Activated T-cell treated with anti-CD3 and anti-CD28 coated beads, Interleukin-2, amount 50 U/mL, for 24 hours (primary cell): ENCODE data around the gene BRCA2.

Source experiments
- DNase-seq: peaks from one replicate; pipeline ENCODE4 v3.0.0-alpha.2; 2020
- H3K27ac Mint-ChIP-seq: 2 replicates; pipeline ENCODE4 v1.8.0; 2020; ENCODE audit warnings: mild to moderate bottlenecking, mixed read lengths
- H3K27me3 Mint-ChIP-seq: 2 replicates; pipeline ENCODE4 v1.8.0; 2020; ENCODE audit warnings: mixed read lengths
- H3K36me3 Mint-ChIP-seq: 2 replicates; pipeline ENCODE4 v1.8.0; 2020; ENCODE audit warnings: low read depth, mixed read lengths
- H3K4me1 Mint-ChIP-seq: 2 replicates; pipeline ENCODE4 v1.8.0; 2020; ENCODE audit warnings: low read depth, mixed read lengths
- H3K4me3 Mint-ChIP-seq: 2 replicates; pipeline ENCODE4 v1.8.0; 2020; ENCODE audit warnings: mild to moderate bottlenecking, moderate library complexity, mixed read lengths
- H3K9me3 Mint-ChIP-seq: 2 replicates; pipeline ENCODE4 v1.8.0; 2020; ENCODE audit warnings: mixed read lengths

Gene BRCA2

DNA sequence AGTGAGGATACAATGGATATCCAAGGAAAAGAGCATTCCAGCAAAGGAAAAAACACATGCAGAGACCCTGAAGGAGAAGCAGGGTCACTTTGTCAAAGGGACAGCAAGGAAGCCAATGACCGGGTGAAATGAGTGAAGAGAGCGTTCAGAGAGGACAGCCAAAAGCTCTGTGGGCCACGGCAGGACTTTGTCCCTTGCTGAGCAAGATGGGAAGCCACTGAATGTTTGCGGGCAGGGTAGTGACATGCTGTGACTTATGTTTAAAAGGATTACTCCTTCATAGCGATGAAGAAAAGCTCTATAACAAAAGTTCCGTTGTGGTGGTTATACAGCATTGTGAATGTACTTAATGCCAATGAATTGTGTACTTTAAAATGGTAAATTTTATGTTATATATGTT lies 16.6 kb upstream of the BRCA2 start:
- no peak for DNase-seq
- peaks cover 13% of the 10 kb centered on the region for H3K27me3 Mint-ChIP-seq
- H3K27ac Mint-ChIP-seq: no peak overlapping the region
- H3K36me3 Mint-ChIP-seq: no peaks in the 10 kb centered on the region
- peaks cover 14% of the 10 kb centered on the region for H3K4me1 Mint-ChIP-seq
- no peak overlapping the region for H3K4me3 Mint-ChIP-seq
- no peaks in the 10 kb centered on the region for H3K9me3 Mint-ChIP-seq

DNA sequence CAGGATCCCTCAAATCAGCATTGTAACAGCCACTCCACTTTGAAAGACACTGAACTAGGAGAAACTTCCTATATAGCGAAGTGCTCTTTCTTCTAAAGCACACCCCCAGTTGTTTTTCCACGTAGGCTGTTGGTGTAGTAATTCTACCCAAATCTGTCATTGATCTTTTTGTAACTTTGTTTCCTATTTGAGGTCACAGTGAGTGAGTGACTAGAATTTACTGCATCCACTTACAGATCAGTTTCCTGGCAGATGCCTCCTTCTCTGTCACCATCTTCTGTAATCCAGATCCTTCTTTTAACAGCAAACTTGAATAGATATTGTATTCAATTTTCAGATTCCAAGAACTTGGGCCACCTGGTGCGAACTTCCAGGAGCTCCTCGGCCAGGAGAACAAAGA lies 15.4 kb upstream of the BRCA2 start:
- peaks cover 11% of the 10 kb centered on the region for H3K27me3 Mint-ChIP-seq
- H3K9me3 Mint-ChIP-seq: no peaks in the 10 kb centered on the region
- DNase-seq: no peak
- H3K4me1 Mint-ChIP-seq: peaks cover 14% of the 10 kb centered on the region
- peak overlapping the region; percentile 44 for H3K27ac Mint-ChIP-seq
- no peaks in the 10 kb centered on the region for H3K36me3 Mint-ChIP-seq
- no peak overlapping the region for H3K4me3 Mint-ChIP-seq

DNA sequence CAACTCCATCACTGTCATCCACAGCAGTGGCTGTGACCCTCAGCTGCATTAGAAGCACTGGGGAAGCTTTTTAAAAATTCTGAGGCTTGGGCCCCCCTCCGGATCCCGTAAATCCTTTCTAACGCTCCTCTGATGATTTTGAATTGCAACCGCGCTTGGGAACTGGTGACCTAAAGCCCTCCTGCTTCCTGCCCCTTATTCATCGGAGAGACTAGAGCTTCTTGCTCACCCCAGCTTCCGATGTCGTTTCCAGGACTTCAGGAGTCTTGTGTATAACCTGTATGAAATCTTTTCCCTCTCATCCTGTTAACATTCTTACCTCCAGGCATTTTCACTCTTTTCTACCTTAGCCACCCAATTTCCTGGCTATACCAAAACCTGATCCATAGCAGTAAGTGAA lies 14.9 kb upstream of the BRCA2 start:
- H3K27ac Mint-ChIP-seq: no peak overlapping the region
- no peaks in the 10 kb centered on the region for H3K9me3 Mint-ChIP-seq
- H3K36me3 Mint-ChIP-seq: no peaks in the 10 kb centered on the region
- no peak overlapping the region for H3K4me3 Mint-ChIP-seq
- H3K27me3 Mint-ChIP-seq: peaks cover 11% of the 10 kb centered on the region
- no peak for DNase-seq
- peaks cover 14% of the 10 kb centered on the region for H3K4me1 Mint-ChIP-seq

- Mint-ChIP-seq H3K27me3 (peaks cover 9% of the 10 kb centered on the region), H3K36me3 (no peaks in the 10 kb centered on the region), H3K27ac (no peak overlapping the region), H3K4me1 (peaks cover 14% of the 10 kb centered on the region), H3K9me3 (no peaks in the 10 kb centered on the region), H3K4me3 (no peak overlapping the region)
- no peak for DNase-seq
Observed at GRCh38 chr13:32300920-32301319, 14.4 kb upstream of the BRCA2 start.

DNA sequence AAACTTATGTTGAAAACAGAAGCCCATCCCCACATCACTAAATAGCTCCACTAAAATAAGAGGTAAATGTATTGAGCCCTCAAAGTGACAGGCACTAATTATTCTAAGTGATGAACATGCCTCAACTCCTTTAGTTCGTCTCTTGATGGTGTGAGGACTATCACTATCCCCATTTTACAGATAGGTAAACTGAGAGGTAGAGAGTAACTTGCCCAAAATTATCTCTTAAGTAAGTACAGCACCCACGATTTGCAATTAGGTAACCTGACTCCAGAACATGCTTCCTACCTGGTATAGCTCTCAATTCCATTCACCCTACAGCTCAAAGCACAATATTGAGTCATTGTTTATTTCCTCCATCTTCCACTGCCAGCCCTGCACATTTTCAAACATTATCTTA lies 12.8 kb upstream of the BRCA2 start:
- no peak overlapping the region for H3K27ac Mint-ChIP-seq
- no peak overlapping the region for H3K4me3 Mint-ChIP-seq
- peaks cover 7% of the 10 kb centered on the region for H3K27me3 Mint-ChIP-seq
- peaks cover 6% of the 10 kb centered on the region for H3K4me1 Mint-ChIP-seq
- no peak for DNase-seq
- H3K9me3 Mint-ChIP-seq: no peaks in the 10 kb centered on the region
- H3K36me3 Mint-ChIP-seq: no peaks in the 10 kb centered on the region

DNA sequence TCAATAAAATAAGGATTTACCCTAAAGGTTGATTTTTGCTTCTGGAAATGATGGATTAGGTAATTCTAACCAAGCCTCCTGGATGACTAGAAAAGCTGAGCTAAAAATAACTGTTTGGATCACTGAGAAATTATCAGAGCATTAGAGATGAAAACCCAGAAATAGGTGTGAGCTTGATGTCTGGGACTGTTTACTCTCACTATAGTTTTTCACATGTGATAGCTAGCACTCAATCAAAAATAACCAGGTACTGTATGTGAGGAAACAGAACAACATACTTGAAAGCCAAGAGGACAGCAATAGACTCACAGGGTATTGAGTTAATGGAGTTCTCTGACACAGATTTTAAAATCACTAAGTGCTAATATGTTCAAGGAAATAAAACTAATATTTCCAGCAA lies 9.7 kb upstream of the BRCA2 start:
- no peak for DNase-seq
- Mint-ChIP-seq H3K27ac (no peak overlapping the region), H3K36me3 (no peaks in the 10 kb centered on the region), H3K4me1 (peaks cover 10% of the 10 kb centered on the region), H3K27me3 (no peaks in the 10 kb centered on the region), H3K4me3 (no peak overlapping the region), H3K9me3 (no peaks in the 10 kb centered on the region)

DNA sequence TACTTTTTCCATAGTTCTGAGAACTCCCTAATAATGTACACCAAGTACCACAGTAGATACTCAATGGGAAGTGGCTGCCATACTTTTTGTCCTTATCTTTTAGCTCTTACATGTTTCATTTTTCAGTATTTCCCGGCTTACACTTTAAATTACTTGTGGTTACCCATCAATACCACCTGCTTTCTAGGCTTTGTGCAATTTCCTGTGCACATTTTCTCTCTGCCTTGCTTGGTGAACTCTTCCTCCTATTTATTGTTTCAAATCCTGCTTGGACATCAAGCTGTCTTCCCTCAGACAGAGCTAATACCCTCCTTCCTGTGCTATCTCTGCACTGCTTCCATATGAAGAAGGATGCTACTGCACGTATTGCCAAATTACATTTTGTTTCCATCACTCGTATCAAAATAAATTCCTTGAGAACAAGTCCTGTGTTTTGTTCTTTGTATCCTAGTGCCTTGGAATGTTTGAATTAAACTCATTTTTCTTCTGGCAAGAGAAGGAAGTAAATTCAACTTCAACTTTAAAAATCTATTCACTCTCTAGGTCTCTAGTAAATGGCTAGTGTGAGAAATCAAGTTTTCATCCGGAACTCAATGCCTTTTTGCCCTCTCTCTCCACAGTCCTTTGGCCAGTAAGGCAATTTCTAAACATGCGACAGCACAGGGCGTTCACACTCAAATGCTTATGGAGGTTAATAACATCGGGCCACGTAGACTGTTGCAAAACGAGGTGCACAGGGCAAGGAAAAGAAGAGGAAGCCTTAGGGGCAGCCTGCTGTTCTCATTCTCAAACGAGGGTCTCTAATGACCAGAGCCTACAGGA lies 5.8 kb upstream of the BRCA2 start:
- Mint-ChIP-seq H3K4me3 (no peak overlapping the region), H3K4me1 (peaks cover 13% of the 10 kb centered on the region), H3K27ac (no peak overlapping the region), H3K9me3 (no peaks in the 10 kb centered on the region), H3K27me3 (no peaks in the 10 kb centered on the region), H3K36me3 (no peaks in the 10 kb centered on the region)
- DNase-seq: no peak

GRCh38 chr13:32310134-32310706 lies 5.1 kb upstream of the BRCA2 start:
- no peak overlapping the region for H3K27ac Mint-ChIP-seq
- peaks cover 3% of the 10 kb centered on the region for H3K36me3 Mint-ChIP-seq
- no peaks in the 10 kb centered on the region for H3K9me3 Mint-ChIP-seq
- no peak for DNase-seq
- H3K27me3 Mint-ChIP-seq: no peaks in the 10 kb centered on the region
- H3K4me1 Mint-ChIP-seq: peaks cover 20% of the 10 kb centered on the region
- no peak overlapping the region for H3K4me3 Mint-ChIP-seq

DNA sequence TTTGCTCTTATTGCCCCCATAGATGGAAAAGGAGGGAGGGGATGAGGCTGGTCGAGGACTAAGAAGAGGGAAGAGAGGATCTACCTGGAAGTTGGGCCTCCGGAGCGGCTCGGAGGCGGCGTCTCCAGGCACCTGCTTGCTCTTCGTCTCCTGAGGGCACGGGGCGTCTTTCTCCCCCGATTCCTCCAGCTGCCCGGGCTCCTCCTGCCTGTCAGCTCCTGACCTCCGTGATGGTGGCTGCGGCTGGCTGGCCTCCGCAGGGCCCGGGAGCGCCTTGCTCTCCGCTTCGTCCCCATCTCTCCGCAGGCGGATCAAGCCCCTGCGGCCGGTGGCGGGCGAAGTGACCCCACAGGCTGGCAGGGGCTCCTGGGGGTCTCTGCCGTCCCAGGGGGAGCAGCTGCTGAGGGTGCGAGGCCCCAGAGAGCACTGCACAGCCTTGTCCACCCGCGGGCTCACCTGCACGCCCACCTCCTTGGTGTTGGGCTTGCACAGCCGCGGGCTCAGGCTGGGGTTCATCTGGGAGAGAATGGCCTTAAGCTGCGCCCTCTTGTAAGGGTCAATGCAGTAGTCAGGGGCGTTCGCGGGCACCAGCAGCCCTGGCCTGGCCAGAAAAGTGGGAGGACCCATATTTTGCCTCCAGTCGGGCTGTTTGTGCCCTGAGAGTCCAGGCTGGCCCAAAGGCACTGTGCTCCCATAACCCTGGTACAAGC lies 4.0 kb upstream of the BRCA2 start:
- H3K4me1 Mint-ChIP-seq: peaks cover 23% of the 10 kb centered on the region
- H3K27ac Mint-ChIP-seq: no peak overlapping the region
- H3K9me3 Mint-ChIP-seq: no peaks in the 10 kb centered on the region
- no peaks in the 10 kb centered on the region for H3K27me3 Mint-ChIP-seq
- no peak for DNase-seq
- H3K36me3 Mint-ChIP-seq: peaks cover 14% of the 10 kb centered on the region
- H3K4me3 Mint-ChIP-seq: no peak overlapping the region

DNA sequence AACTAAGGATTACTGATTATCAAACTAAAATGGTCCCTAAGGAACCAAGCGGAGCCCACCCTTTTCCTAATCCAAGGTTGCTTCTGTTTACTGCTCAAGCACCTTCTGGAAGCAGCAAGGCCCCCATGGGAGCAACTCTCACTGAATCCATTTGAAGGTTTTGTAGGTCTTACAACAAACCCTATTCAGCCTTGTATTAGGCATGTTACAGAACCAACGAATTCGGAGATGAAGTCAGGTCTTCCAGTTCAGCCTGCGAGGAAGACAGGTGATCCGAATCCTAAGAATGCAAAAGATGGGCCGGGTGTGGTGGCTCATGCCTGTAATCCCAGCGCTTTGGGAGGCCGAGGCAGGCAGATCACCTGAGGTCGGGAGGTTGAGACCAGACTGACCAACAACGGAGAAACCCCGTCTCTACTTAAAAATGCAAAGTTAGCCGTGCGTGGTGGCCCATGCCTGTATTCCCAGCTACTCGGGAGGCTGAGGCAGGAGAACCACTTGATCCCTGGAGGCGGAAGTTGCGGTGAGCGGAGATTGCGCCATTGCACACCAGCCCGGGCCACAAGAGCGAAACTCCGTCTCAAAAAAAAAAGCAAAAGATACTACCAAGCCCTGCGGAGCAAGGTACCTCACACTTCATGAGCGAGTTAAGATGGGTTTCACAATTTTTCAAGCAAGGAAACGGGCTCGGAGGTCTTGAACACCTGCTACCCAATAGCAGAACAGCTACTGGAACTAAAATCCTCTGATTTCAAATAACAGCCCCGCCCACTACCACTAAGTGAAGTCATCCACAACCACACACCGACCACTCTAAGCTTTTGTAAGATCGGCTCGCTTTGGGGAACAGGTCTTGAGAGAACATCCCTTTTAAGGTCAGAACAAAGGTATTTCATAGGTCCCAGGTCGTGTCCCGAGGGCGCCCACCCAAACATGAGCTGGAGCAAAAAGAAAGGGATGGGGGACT lies 754 bp upstream of the BRCA2 start:
- peaks cover 24% of the 10 kb centered on the region for H3K4me1 Mint-ChIP-seq
- H3K9me3 Mint-ChIP-seq: no peaks in the 10 kb centered on the region
- H3K27me3 Mint-ChIP-seq: no peaks in the 10 kb centered on the region
- H3K27ac Mint-ChIP-seq: peak overlapping the region; percentile 100
- peaks cover 31% of the 10 kb centered on the region for H3K36me3 Mint-ChIP-seq
- DNase-seq: no peak
- peak overlapping the region; percentile 94 for H3K4me3 Mint-ChIP-seq

DNA sequence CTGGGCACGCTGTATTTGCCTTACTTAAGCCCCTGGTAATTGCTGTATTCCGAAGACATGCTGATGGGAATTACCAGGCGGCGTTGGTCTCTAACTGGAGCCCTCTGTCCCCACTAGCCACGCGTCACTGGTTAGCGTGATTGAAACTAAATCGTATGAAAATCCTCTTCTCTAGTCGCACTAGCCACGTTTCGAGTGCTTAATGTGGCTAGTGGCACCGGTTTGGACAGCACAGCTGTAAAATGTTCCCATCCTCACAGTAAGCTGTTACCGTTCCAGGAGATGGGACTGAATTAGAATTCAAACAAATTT lies 676 bp downstream of the BRCA2 start:
- Mint-ChIP-seq H3K9me3 (no peaks in the 10 kb centered on the region), H3K36me3 (peaks cover 45% of the 10 kb centered on the region), H3K4me3 (peak overlapping the region; percentile 94), H3K4me1 (peaks cover 19% of the 10 kb centered on the region), H3K27ac (peak overlapping the region; percentile 100), H3K27me3 (no peaks in the 10 kb centered on the region)
- no peak for DNase-seq

DNA sequence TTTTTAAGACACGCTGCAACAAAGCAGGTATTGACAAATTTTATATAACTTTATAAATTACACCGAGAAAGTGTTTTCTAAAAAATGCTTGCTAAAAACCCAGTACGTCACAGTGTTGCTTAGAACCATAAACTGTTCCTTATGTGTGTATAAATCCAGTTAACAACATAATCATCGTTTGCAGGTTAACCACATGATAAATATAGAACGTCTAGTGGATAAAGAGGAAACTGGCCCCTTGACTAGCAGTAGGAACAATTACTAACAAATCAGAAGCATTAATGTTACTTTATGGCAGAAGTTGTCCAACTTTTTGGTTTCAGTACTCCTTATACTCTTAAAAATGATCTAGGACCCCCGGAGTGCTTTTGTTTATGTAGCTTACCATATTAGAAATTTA lies 1.2 kb downstream of the BRCA2 start:
- Mint-ChIP-seq H3K36me3 (peaks cover 48% of the 10 kb centered on the region), H3K27me3 (no peaks in the 10 kb centered on the region), H3K9me3 (no peaks in the 10 kb centered on the region), H3K27ac (peak overlapping the region; percentile 100), H3K4me1 (peaks cover 19% of the 10 kb centered on the region), H3K4me3 (peak overlapping the region; percentile 94)
- no peak for DNase-seq

GRCh38 chr13:32317716-32318465 lies 2.6 kb downstream of the BRCA2 start:
- Mint-ChIP-seq H3K9me3 (no peaks in the 10 kb centered on the region), H3K4me3 (peak overlapping the region; percentile 94), H3K27me3 (no peaks in the 10 kb centered on the region), H3K27ac (no peak overlapping the region), H3K36me3 (peaks cover 58% of the 10 kb centered on the region), H3K4me1 (peaks cover 19% of the 10 kb centered on the region)
- no peak for DNase-seq

GRCh38 chr13:32320528-32320927 lies 5.2 kb downstream of the BRCA2 start:
- Mint-ChIP-seq H3K4me3 (no peak overlapping the region), H3K36me3 (peaks cover 64% of the 10 kb centered on the region), H3K9me3 (no peaks in the 10 kb centered on the region)

More at GRCh38 chr13:32320528-32320927, 5.2 kb downstream of the BRCA2 start:
- Mint-ChIP-seq H3K27ac (no peak overlapping the region), H3K4me1 (peaks cover 8% of the 10 kb centered on the region), H3K27me3 (no peaks in the 10 kb centered on the region)
- DNase-seq: no peak
